Testis (tissue), 2 donors: Measurements from ENCODE around the gene ZNF213.

Experiments used
- CTCF ChIP-seq, 3 experiments: fragments of 450-650 bp in 2 of 3; fragments of 200-600 bp in 1 of 3; sonication (generic) in 1 of 3; IDR thresholded peaks; one replicate each; pipeline ENCODE4 v1.5.1; 2016 to 2019; ENCODE audit warnings: antibody characterized with exemption in 3 of 3, mild to moderate bottlenecking in 2 of 3, moderate library complexity in 1 of 3
- POLR2A ChIP-seq: fragments of 450-650 bp; IDR thresholded peaks from one replicate; pipeline ENCODE4 v1.6.1; 2017; ENCODE audit warnings: antibody characterized with exemption, mild to moderate bottlenecking, moderate library complexity

GRCh38 chr16:3094289-3095027 lies 40.4 kb upstream of the ZNF213 start:
- TF ChIP-seq POLR2A = no peak
- peak in 2 of 3 experiments; percentile 39 to 49 for TF ChIP-seq CTCF (IDR thresholded peaks at IDR 0.05)
